Left ventricle myocardium superior (tissue), 1 donor: ENCODE data around the gene SFMBT1. TPM values are rescaled to one million over a fixed set of nuclear protein-coding genes. Genes with fewer than 3 reads are reported as not detected.

Experiments used
- ATAC-seq: fragments of 200-7000 bp; cut with Tn5 transposase; one replicate; pipeline ENCODE4 v1.9.1; 2020; ENCODE audit warnings: mild to moderate bottlenecking, moderate library complexity
- DNase-seq: peaks from one replicate; pipeline ENCODE4 v3.0.0-alpha.2; 2020
- intact Hi-C: fragments of 100-400 bp; cut with micrococcal nuclease; formaldehyde crosslinking; loops from one replicate; pipeline ENCODE4 v1.11.0; 2022
- total RNA-seq: library from RNA; stranded (reverse); fragmentation: NEBNext Ultra II Directional; extraction: Animal tissue kit (Norgen Biotek cat#: 25700); gene quantifications from one replicate; pipeline ENCODE4 v1.2.1, GENCODE V29; 2021
- donor health status: DM: no; HTN: yes; CAD: no; lungs with severe emphysema.

The SFMBT1 gene
- total RNA-seq, 1 donor from 2014 or later = 20.0 TPM

- intact Hi-C loops = no loop called here
- ATAC-seq (no peak), DNase-seq (no peak)
These were observed 34.5 kb downstream of the SFMBT1 start for GRCh38 chr3:53011324-53011723.

DNA sequence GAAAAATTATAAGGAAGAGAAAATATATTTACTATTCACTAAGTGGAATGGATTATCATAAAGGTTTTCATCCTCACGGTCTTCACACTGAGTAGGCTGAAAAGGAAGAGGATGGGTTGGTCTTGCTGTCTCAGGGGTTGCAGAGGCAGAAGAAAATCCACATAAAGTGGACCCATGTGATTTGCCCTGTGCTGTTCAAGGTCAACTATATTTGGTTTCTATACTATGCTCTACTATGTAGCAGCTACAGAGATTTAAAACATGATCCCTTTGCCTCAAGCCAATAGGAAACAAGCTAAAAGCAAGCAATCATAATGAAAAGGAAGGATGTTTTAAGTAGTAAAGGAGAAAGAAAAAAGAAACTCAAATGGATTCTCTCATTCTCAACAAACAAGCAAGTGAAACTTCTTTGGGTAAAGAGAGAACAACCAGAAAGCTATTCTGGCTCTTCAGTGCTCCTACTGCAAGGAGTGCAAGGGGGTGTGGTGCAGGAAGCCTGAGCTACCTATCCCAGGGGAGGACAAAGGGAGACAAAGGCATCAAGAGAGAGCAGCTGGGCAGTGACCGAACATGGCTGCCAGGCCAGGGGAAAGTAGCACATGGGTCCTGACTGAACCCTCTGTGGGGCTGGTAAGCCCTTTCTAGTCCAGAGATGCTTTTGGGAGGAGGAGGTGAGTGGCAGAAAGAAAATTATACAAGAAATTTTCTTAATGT lies 35.9 kb downstream of the SFMBT1 start:
- no peak for DNase-seq
- intact Hi-C loops = no loop called here
- ATAC-seq = peak; percentile 46

GRCh38 chr3:53008932-53009331 lies 36.9 kb downstream of the SFMBT1 start:
- intact Hi-C loops = no loop called here

DNA sequence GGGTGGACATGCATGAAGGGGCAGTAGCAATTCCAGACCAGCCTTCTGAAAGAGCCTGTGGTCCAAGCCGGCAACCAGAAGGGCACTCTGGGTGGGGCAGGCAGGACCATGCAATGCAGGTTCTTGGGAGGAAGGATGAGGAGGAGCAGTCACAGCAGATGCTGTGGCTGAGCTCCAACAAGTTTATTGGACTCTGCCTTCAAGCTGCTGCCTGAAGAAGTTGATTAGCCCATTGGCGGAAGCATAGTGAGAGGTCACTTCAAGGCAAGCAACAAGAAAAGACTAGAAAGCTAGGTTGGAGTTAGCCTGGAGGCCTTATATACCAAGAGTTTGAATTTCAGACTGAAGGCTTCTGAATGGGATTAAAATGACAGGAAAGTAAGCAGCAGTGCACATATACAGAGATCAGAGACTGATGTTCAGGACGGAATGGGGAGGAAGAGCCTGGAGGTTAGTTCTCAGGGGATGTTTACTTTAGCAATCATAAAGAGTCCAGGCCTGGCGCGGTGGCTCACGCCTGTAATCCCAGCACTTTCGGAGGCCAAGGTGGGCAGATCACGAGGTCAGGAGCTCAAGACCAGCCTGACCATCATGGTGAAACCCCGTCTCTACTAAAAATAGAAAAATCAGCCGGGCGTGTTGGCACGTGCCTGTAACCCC lies 39.9 kb downstream of the SFMBT1 start:
- intact Hi-C loops = no loop called here
- DNase-seq (no peak), ATAC-seq (no peak)

More at GRCh38 chr3:53008932-53009331, 36.9 kb downstream of the SFMBT1 start:
- DNase-seq (no peak), ATAC-seq (no peak)

- no peak for ATAC-seq
- no peak for DNase-seq
- intact Hi-C loops = no loop called here
These were observed 40.5 kb downstream of the SFMBT1 start for GRCh38 chr3:53005338-53005737.

- intact Hi-C loops = no loop called here
- ATAC-seq = no peak
- no peak for DNase-seq
These were observed 42.6 kb downstream of the SFMBT1 start for GRCh38 chr3:53003320-53003719.

GRCh38 chr3:52998771-52999513 lies 46.9 kb downstream of the SFMBT1 start:
- intact Hi-C loops = no loop called here
- DNase-seq = no peak
- peak; percentile 14 for ATAC-seq

DNA sequence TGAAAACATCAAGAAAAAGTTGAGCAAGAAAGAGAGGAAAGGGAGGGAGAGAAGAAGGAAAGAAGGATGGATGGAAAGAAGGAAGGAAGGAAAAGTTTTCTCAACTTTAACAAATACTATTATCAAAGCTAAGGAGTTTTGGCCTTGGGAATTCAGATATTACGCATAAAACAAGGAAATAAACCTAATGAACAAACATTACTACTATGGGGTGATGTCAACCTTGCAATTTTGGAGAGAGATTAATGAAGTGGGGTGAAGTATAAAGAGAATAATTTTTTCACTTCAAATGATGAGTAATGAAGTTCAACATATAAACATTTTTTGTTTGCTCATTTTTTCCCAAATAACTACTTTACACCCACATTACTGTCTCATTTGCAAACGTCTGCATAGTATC lies 55.2 kb downstream of the SFMBT1 start:
- intact Hi-C loops = no loop called here
- ATAC-seq (no peak), DNase-seq (no peak)

- intact Hi-C loops = no loop called here
- DNase-seq = no peak
- ATAC-seq = no peak
These were observed 58.9 kb downstream of the SFMBT1 start for GRCh38 chr3:52986938-52987337.

- peak; percentile 23 for ATAC-seq
- intact Hi-C loops = no loop called here
- no peak for DNase-seq
These were observed 59.8 kb downstream of the SFMBT1 start for GRCh38 chr3:52986049-52986448.

- ATAC-seq (peak; percentile 23), DNase-seq (no peak)
- intact Hi-C loops = no loop called here
These were observed 62.0 kb downstream of the SFMBT1 start for GRCh38 chr3:52983828-52984227.

GRCh38 chr3:52983336-52983807 lies 62.5 kb downstream of the SFMBT1 start:
- DNase-seq (no peak), ATAC-seq (peak; percentile 22)
- intact Hi-C loops = no loop called here

- ATAC-seq (no peak), DNase-seq (no peak)
- intact Hi-C loops = no loop called here
These were observed 63.0 kb downstream of the SFMBT1 start for GRCh38 chr3:52982839-52983238.

- ATAC-seq (peak; percentile 7), DNase-seq (no peak)
- intact Hi-C loops = no loop called here
These were observed 66.5 kb downstream of the SFMBT1 start for GRCh38 chr3:52979190-52979983.

DNA sequence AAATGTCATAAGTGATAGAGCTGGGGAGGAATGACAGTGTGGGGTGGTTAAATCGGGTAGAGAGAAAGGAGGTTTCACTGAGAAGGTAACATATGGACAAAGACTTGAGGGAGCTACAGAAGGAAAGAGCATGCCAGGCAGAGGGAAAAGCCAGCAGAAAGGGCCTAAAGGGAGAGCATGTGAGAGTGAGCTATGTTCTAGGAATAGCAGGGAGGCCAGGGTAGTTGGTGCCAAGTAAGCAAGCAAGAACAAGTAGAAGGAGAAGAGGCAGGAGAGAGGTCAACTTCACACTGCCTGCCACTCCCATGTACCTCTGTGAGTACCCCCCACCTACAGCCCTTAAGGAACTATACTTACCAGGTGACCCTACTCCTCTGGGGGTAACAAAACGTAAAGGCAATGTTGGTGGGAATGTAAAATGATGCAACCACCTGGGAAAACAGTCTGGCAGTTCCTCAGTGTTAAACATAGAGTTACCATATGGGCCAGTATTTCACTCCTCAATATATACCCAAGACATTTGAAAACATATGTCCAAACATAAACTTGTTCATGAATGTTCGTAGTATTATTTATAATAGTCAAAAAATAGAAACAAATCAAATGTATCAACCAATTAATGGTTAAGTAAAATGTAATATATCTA lies 67.6 kb downstream of the SFMBT1 start:
- intact Hi-C loops = no loop called here
- peak; percentile 96 for ATAC-seq
- no peak for DNase-seq

GRCh38 chr3:52973806-52974205 lies 72.1 kb downstream of the SFMBT1 start:
- ATAC-seq = no peak
- intact Hi-C loops = no loop called here
- no peak for DNase-seq

- DNase-seq (no peak), ATAC-seq (no peak)
- intact Hi-C loops = no loop called here
These were observed 74.0 kb downstream of the SFMBT1 start for GRCh38 chr3:52971895-52972294.

GRCh38 chr3:52967398-52967797 lies 78.5 kb downstream of the SFMBT1 start:
- DNase-seq (no peak), ATAC-seq (no peak)
- intact Hi-C loops = no loop called here

DNA sequence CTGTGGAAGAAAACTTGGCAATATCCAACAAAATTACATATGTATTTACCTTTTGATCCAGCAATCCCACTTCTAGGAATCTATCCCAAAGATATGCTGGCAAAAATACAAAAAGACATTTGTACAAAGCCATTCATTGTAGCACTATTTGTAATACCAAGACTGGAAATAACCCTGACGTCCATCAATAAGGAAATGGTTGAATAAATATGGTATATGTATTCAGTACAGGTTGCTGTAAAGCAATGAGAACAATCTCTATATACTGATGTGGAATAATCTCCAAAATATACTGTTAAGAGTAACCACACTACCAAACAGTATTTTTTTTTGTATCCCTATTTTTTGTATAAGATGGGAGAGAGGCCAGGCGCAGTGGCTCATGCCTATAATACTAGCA lies 83.7 kb downstream of the SFMBT1 start:
- ATAC-seq = no peak
- DNase-seq = no peak
- intact Hi-C loops = no loop called here
